GM12878 (cell line): ENCODE data around the gene FXYD3. TPM values are rescaled to one million over a fixed set of nuclear protein-coding genes. Genes with fewer than 3 reads are reported as not detected.

Experiments used
- ATAC-seq: fragments of 200-7000 bp; cut with Tn5 transposase; 3 replicates; pipeline ENCODE4 v1.9.1; 2020; ENCODE audit warnings: mild to moderate bottlenecking, moderate library complexity
- BruUV-seq: library from RNA; stranded (reverse); fragments of 400-500 nt; replicated peaks from 2 replicates; lab custom pipeline; 2021; lab: Mats Ljungman, UMichigan
- CTCF ChIA-PET: fragments of 300-600 bp; sonication (Branson Sonifier 250); formaldehyde crosslinking; extraction: SDS; loops from one replicate; lab custom pipeline; 2021; ENCODE audit warnings: inconsistent platforms; lab: Yijun Ruan, JAX
- POLR2A ChIA-PET: fragments of 350-600 bp; formaldehyde crosslinking; extraction: SDS; loops from one replicate; lab custom pipeline; 2021; ENCODE audit warnings: inconsistent platforms; lab: Charles Lee
- RAD21 ChIA-PET: fragments of 300-600 bp; sonication (Branson Sonifier 250); formaldehyde crosslinking; loops from one replicate; lab custom pipeline; 2023; ENCODE audit warnings: antibody characterized with exemption; ENCODE audit not compliant: unreplicated experiment; lab: Charles Lee
- SMC1A ChIA-PET: fragments of 300-600 bp; sonication (Branson Sonifier 250); formaldehyde crosslinking; loops from one replicate; lab custom pipeline; 2023; ENCODE audit not compliant: unreplicated experiment, uncharacterized antibody; lab: Charles Lee
- DNase-seq: peaks from one replicate; pipeline ENCODE4 v3.0.0-alpha.2; 2011; ENCODE audit warnings: low read depth, low spot score
- FAIRE-seq: peaks from 3 replicates; lab custom pipeline; 2011; peaks lifted over from hg19 to GRCh38; lab: Jason Lieb, UNC
- H2AFZ ChIP-seq: 2 replicates; pipeline ENCODE4 v1.6.0; 2011; ENCODE audit warnings: low read depth, low read length, control low read depth; ENCODE audit not compliant: control insufficient read depth
- H3K27ac ChIP-seq: 2 replicates; pipeline ENCODE4 v1.5.1; 2011; ENCODE audit warnings: control low read depth; ENCODE audit not compliant: control insufficient read depth, insufficient read depth
- H3K27me3 ChIP-seq, 2 experiments: replicated peaks in 1 of 2; 2 replicates each; pipeline versions ENCODE4 v1.6.0 to v1.6.1; 2011; ENCODE audit warnings: low read length in 1 of 2; ENCODE audit not compliant: control insufficient read depth in 2 of 2, insufficient read depth in 2 of 2
- H3K36me3 ChIP-seq, 2 experiments: 2 replicates each; pipeline ENCODE4 v1.5.1; 2011; ENCODE audit warnings: low read length in 1 of 2; ENCODE audit not compliant: control insufficient read depth in 2 of 2, insufficient read depth in 2 of 2
- H3K4me1 ChIP-seq: 2 replicates; pipeline ENCODE4 v1.6.1; 2011; ENCODE audit warnings: mild to moderate bottlenecking, low read length, moderate library complexity, mixed read lengths; ENCODE audit not compliant: control insufficient read depth, insufficient read depth
- H3K4me2 ChIP-seq: 2 replicates; pipeline ENCODE4 v1.6.0; 2011; ENCODE audit warnings: control low read depth; ENCODE audit not compliant: control insufficient read depth, insufficient read depth
- H3K4me3 ChIP-seq: fragments of 200-600 bp; sonication (generic); 2 replicates; pipeline ENCODE4 v1.5.1; 2016
- H3K79me2 ChIP-seq: 2 replicates; pipeline ENCODE4 v1.6.0; 2011; ENCODE audit warnings: low read length; ENCODE audit not compliant: control insufficient read depth, insufficient read depth
- H3K9ac ChIP-seq: 2 replicates; pipeline ENCODE4 v1.8.0; 2011; ENCODE audit warnings: low read length, control low read depth, mixed read lengths; ENCODE audit not compliant: control insufficient read depth, insufficient read depth
- H3K9me3 ChIP-seq: replicated peaks from 3 replicates; pipeline ENCODE4 v1.5.1; 2011; ENCODE audit warnings: mild to moderate bottlenecking, low read length; ENCODE audit not compliant: control insufficient read depth, insufficient read depth
- H4K20me1 ChIP-seq: 2 replicates; pipeline ENCODE4 v1.6.0; 2011; ENCODE audit not compliant: control insufficient read depth, insufficient read depth
- ATF7 ChIP-seq: fragments of 450-650 bp; IDR thresholded peaks from 2 replicates; pipeline ENCODE4 v1.6.1; 2016; ENCODE audit warnings: low read depth, mild to moderate bottlenecking
- BRCA1 ChIP-seq: IDR thresholded peaks from 2 replicates; pipeline ENCODE4 v1.6.1; 2011; ENCODE audit warnings: low read depth, low read length, improper control_type of control experiment
- CHD1 ChIP-seq: IDR thresholded peaks from 2 replicates; pipeline ENCODE4 v1.6.1; 2012; ENCODE audit warnings: low read depth, low read length, improper control_type of control experiment
- EZH2 ChIP-seq: IDR thresholded peaks from 2 replicates; pipeline ENCODE4 v1.6.1; 2012; ENCODE audit warnings: low read depth, mild to moderate bottlenecking, control low read depth, inconsistent platforms, low read length, borderline replicate concordance; ENCODE audit not compliant: control insufficient read depth
- POU2F2 ChIP-seq: IDR thresholded peaks from 3 replicates; pipeline ENCODE4 v1.6.1; 2011; ENCODE audit warnings: low read depth, mild to moderate bottlenecking, low read length, borderline replicate concordance
- SUPT20H ChIP-seq: IDR thresholded peaks from 2 replicates; pipeline ENCODE4 v1.6.1; 2011; ENCODE audit warnings: low read depth, mild to moderate bottlenecking, low read length, moderate library complexity, borderline replicate concordance; ENCODE audit not compliant: control insufficient read depth
- WGBS: methylation state at CpG from one replicate; pipeline ENCODE4 v1.1.6; 2016; ENCODE audit warnings: low lambda C conversion rate; ENCODE audit not compliant: insufficient replicate concordance, insufficient coverage; ENCODE audit errors: missing lambda C conversion rate; 5-methylcytosine and 5-hydroxymethylcytosine counted together
- in situ Hi-C: fragments of 300-500 bp; cut with MboI; formaldehyde crosslinking; loops from 9 replicates; pipeline ENCODE4 v1.14.3; 2018; ENCODE audit warnings: mixed read lengths
- intact Hi-C: fragments of 100-400 bp; cut with micrococcal nuclease; formaldehyde crosslinking; loops from one replicate; pipeline ENCODE4 v1.14.2; 2022; ENCODE audit not compliant: unreplicated experiment
- polyA plus RNA-seq, 11 experiments: library from polyadenylated mRNA; depleted of rRNA in 4 of 11; unstranded in 6 of 11; stranded (reverse) in 5 of 11; fragments of >200 nt; fragmentation: Nextera tagmentation in 4 of 11; fragmentation: Illumina TruSeq in 1 of 11; extraction: Ambion mirVana in 4 of 11; extraction: Trizol in 1 of 11; gene quantifications; 1 replicate in 1 of 11; 2 replicates in 10 of 11; pipeline versions ENCODE4 v1.2.1 to v1.2.3, GENCODE V29; 2011 to 2016; ENCODE audit warnings: inconsistent platforms in 2 of 11, missing spikeins in 2 of 11, low read depth in 1 of 11
- total RNA-seq, 4 experiments: library from RNA; depleted of rRNA in 3 of 4; stranded (reverse); fragments of >200 nt in 3 of 4; fragmentation: Illumina TruSeq in 1 of 4; extraction: Trizol in 1 of 4; gene quantifications; 2 replicates each; pipeline versions ENCODE4 v1.2.1 to v1.2.3, GENCODE V29; 2013 to 2021
- TF ChIP-seq, protein P1 (sequence below): fragments of 450-650 bp; IDR thresholded peaks from 2 replicates; pipeline ENCODE4 v1.6.1; 2017; ENCODE audit warnings: mild to moderate bottlenecking, moderate library complexity
- TF ChIP-seq, protein P2 (sequence below): IDR thresholded peaks from 2 replicates; pipeline ENCODE4 v1.6.1; 2011; ENCODE audit warnings: low read depth, mild to moderate bottlenecking, low read length, moderate library complexity, borderline replicate concordance; ENCODE audit errors: extremely low read depth

Gene FXYD3
- total and polyA plus RNA-seq, 10 of the 15 experiments (the other 5 are each of a cell fraction or from before 2014, with no cell fraction given): 0.09 to 0.44 TPM; not detected in 8

DNA sequence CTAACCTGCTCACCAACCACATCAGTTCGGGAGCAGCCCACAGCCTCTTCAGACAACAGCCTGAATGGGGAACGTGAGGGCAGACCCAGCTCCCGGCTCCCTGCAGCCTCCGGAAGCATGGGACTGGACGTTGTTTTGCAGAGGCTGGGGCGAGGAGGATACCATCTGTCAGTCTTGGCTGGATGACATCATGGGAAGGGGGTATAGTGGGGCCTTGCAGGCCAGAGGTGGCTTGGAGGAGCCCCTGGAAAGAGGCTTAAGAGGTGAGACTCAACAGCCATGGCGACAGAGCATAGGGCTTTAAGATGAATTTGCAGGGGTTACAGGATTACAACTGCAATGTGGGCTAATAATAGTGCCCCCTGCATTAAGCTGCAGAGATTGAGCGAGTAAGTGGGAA is 1.5 kb downstream of the FXYD3 start:
- no peaks in the 10 kb centered on the region for H3K79me2 ChIP-seq
- no peak for DNase-seq
- ChIA-PET CTCF (interaction anchor here (1.2 to 6.4 kb wide), 5 partner anchors 19 to 100 kb away, joined by 3 to 75 read pairs (median 4); partner anchors contain the start of genes FXYD7 and LGI4), RAD21 (no interaction called here), SMC1A (interaction anchor here (2.4 to 3.6 kb wide), 2 partner anchors 19 to 24 kb away, joined by 10 read pairs; partner anchors contain the start of gene LGI4), POLR2A (no interaction called here)
- WGBS: 26% methylated on average over 8 of the region's 8 CpGs
- H3K27ac ChIP-seq: no peak overlapping the region
- H3K27me3 ChIP-seq: no peaks in the 10 kb centered on the region
- no peaks in the 10 kb centered on the region for H3K36me3 ChIP-seq
- no peak overlapping the region for H3K9ac ChIP-seq
- in situ Hi-C loops: no loop called here
- no peak for FAIRE-seq
- H3K9me3 ChIP-seq: no peaks in the 10 kb centered on the region
- peaks cover 6% of the 10 kb centered on the region for H3K4me1 ChIP-seq
- H3K4me3 ChIP-seq: no peak overlapping the region
- H3K4me2 ChIP-seq: no peak overlapping the region
- ATAC-seq: no peak
- no TSS peak for BruUV-seq
- TF ChIP-seq CHD1 (no peak), POU2F2 (no peak)
- intact Hi-C loops: no loop called here
- no peak overlapping the region for H2AFZ ChIP-seq
- no peaks in the 10 kb centered on the region for H4K20me1 ChIP-seq

DNA sequence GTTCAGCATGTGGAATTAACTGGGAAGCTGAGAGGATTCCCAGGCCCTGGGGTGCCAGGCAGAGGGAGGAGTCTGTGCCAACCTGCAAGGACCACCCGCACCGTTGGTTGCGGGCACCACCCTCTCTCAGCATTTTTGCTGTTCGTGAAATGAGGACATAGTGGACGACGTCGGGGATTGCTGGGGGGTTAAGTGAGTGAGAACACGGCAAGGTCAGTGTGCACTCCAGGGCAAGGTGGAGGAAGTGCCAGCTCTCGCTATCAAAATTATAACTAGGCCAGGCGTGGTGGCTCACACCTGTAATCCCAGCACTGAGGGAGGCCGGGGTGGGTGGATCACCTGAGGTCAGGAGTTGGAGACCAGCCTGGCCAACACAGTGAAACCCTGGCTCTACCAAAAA is 2.2 kb downstream of the FXYD3 start:
- FAIRE-seq (no peak), DNase-seq (no peak), ATAC-seq (no peak)
- Histone ChIP-seq H3K4me3 (no peak overlapping the region), H3K4me2 (no peak overlapping the region), H3K9me3 (no peaks in the 10 kb centered on the region), H3K27me3 (no peaks in the 10 kb centered on the region), H2AFZ (no peak overlapping the region), H3K79me2 (no peaks in the 10 kb centered on the region), H3K27ac (no peak overlapping the region), H3K36me3 (no peaks in the 10 kb centered on the region), H3K4me1 (peaks cover 6% of the 10 kb centered on the region), H3K9ac (no peak overlapping the region), H4K20me1 (no peaks in the 10 kb centered on the region)
- POLR2A ChIA-PET: interaction anchor here (0.6 kb wide), 1 partner anchor 362 kb away, joined by 5 read pairs; no protein-coding TSS in a partner anchor
- BruUV-seq: no TSS peak
- CTCF ChIA-PET: interaction anchor here (1.2 to 6.4 kb wide), 4 partner anchors 18 to 99 kb away, joined by 3 to 75 read pairs (median 19); partner anchors contain the start of genes FXYD7 and LGI4
- SMC1A ChIA-PET: interaction anchor here (0.7 to 3.6 kb wide), 3 partner anchors 18 to 230 kb away, joined by 3 to 10 read pairs (median 10); partner anchors contain the start of genes FFAR1 and LGI4
- RAD21 ChIA-PET: no interaction called here
- 61% methylated on average over 11 of the region's 11 CpGs for WGBS
- in situ Hi-C loops: no loop called here
- intact Hi-C loops: no loop called here
- TF ChIP-seq, protein P1, sequence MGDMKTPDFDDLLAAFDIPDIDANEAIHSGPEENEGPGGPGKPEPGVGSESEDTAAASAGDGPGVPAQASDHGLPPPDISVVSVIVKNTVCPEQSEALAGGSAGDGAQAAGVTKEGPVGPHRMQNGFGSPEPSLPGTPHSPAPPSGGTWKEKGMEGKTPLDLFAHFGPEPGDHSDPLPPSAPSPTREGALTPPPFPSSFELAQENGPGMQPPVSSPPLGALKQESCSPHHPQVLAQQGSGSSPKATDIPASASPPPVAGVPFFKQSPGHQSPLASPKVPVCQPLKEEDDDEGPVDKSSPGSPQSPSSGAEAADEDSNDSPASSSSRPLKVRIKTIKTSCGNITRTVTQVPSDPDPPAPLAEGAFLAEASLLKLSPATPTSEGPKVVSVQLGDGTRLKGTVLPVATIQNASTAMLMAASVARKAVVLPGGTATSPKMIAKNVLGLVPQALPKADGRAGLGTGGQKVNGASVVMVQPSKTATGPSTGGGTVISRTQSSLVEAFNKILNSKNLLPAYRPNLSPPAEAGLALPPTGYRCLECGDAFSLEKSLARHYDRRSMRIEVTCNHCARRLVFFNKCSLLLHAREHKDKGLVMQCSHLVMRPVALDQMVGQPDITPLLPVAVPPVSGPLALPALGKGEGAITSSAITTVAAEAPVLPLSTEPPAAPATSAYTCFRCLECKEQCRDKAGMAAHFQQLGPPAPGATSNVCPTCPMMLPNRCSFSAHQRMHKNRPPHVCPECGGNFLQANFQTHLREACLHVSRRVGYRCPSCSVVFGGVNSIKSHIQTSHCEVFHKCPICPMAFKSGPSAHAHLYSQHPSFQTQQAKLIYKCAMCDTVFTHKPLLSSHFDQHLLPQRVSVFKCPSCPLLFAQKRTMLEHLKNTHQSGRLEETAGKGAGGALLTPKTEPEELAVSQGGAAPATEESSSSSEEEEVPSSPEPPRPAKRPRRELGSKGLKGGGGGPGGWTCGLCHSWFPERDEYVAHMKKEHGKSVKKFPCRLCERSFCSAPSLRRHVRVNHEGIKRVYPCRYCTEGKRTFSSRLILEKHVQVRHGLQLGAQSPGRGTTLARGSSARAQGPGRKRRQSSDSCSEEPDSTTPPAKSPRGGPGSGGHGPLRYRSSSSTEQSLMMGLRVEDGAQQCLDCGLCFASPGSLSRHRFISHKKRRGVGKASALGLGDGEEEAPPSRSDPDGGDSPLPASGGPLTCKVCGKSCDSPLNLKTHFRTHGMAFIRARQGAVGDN: no peak
- TF ChIP-seq EZH2 (no peak), BRCA1 (no peak), SUPT20H (no peak), ATF7 (no peak)
- TF ChIP-seq, protein P2, sequence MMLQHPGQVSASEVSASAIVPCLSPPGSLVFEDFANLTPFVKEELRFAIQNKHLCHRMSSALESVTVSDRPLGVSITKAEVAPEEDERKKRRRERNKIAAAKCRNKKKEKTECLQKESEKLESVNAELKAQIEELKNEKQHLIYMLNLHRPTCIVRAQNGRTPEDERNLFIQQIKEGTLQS: no peak
